Activated CD4-positive, alpha-beta T cell treated with anti-CD3 and anti-CD28 coated beads, Interleukin-2, amount 10 ng/mL, durations not matched to agents 7 days and 5 days (primary cell): ENCODE results near the gene IBA57. TPM values are rescaled to one million over a fixed set of nuclear protein-coding genes. Genes with fewer than 3 reads are reported as not detected.
"Not testable (repeated sequence)": the region's sequence is repeated elsewhere in the genome, so short reads cannot be mapped to it uniquely, and the experiment has no call there.

ENCODE experiments used
- CTCF ChIA-PET: fragments of 350-600 bp; sonication (Branson Sonifier 250); formaldehyde crosslinking; loops from one replicate; lab custom pipeline; 2021; ENCODE audit warnings: antibody characterized with exemption; lab: Charles Lee
- POLR2A ChIA-PET: fragments of 350-600 bp; sonication (Branson Sonifier 250); formaldehyde crosslinking; loops from one replicate; lab custom pipeline; 2021; ENCODE audit warnings: antibody characterized with exemption; lab: Charles Lee
- DNase-seq: peaks from one replicate; pipeline ENCODE4 v3.0.0-alpha.2; 2020
- H3K27ac Mint-ChIP-seq: one replicate; pipeline ENCODE4 v1.8.0; 2021; ENCODE audit warnings: mild to moderate bottlenecking, moderate library complexity, mixed read lengths
- H3K27me3 Mint-ChIP-seq: one replicate; pipeline ENCODE4 v1.8.0; 2021; ENCODE audit warnings: mixed read lengths
- H3K36me3 Mint-ChIP-seq: one replicate; pipeline ENCODE4 v1.8.0; 2021; ENCODE audit warnings: low read depth, mixed read lengths
- H3K4me1 Mint-ChIP-seq: one replicate; pipeline ENCODE4 v1.8.0; 2021; ENCODE audit warnings: mixed read lengths
- H3K4me3 Mint-ChIP-seq: one replicate; pipeline ENCODE4 v1.8.0; 2021; ENCODE audit warnings: mild to moderate bottlenecking, moderate library complexity, mixed read lengths
- H3K9me3 Mint-ChIP-seq: one replicate; pipeline ENCODE4 v1.8.0; 2021; ENCODE audit warnings: mixed read lengths
- total RNA-seq, 2 experiments: library from RNA; stranded (reverse); gene quantifications; one replicate each; pipeline ENCODE4 v1.2.3, GENCODE V29; 2021

IBA57 gene
- total RNA-seq, 2 experiments from 2014 or later, result 6.4 to 8.2 TPM

- Mint-ChIP-seq H3K27me3 (no peaks in the 10 kb centered on the region), H3K4me1 (peaks cover 3% of the 10 kb centered on the region), H3K36me3 (peaks cover 1% of the 10 kb centered on the region), H3K27ac (no peak overlapping the region), H3K4me3 (no peak overlapping the region), H3K9me3 (no peaks in the 10 kb centered on the region)
- CTCF ChIA-PET, result no interaction called here
- POLR2A ChIA-PET, result interaction anchor here (0.6 kb wide), 1 partner anchor 7 kb away, joined by 3 read pairs; the partner anchor contains the start of gene IBA57
- no peak for DNase-seq
Observed at GRCh38 chr1:228172591-228173527, 7.3 kb downstream of the IBA57 start.

GRCh38 chr1:228173528-228174481, 8.2 kb downstream of the IBA57 start:
- H3K27me3 Mint-ChIP-seq, H3K36me3 Mint-ChIP-seq, H3K4me1 Mint-ChIP-seq, H3K4me3 Mint-ChIP-seq, H3K9me3 Mint-ChIP-seq: not testable (repeated sequence)
- peak overlapping the region; percentile 19 for H3K27ac Mint-ChIP-seq
- DNase-seq, result peak; percentile 46
- POLR2A ChIA-PET, result interaction anchor here (0.6 kb wide), 1 partner anchor 8 kb away, joined by 3 read pairs; the partner anchor contains the start of gene IBA57
- CTCF ChIA-PET, result interaction anchor here (0.6 kb wide), 1 partner anchor 103 kb away, joined by 3 read pairs; no protein-coding TSS in a partner anchor

GRCh38 chr1:228174482-228175315, 9.1 kb downstream of the IBA57 start:
- POLR2A ChIA-PET, result no interaction called here
- Mint-ChIP-seq H3K27ac (no peak overlapping the region), H3K9me3 (no peaks in the 10 kb centered on the region), H3K4me3 (no peak overlapping the region), H3K27me3 (no peaks in the 10 kb centered on the region), H3K4me1 (peaks cover 2% of the 10 kb centered on the region), H3K36me3 (peaks cover 1% of the 10 kb centered on the region)
- DNase-seq, result peak; percentile 52
- CTCF ChIA-PET, result no interaction called here

- CTCF ChIA-PET, result interaction anchor here (3.3 kb wide), 1 partner anchor 9 kb away, joined by 18 read pairs; the partner anchor contains the start of gene IBA57
- Mint-ChIP-seq H3K9me3 (no peaks in the 10 kb centered on the region), H3K4me3 (no peak overlapping the region), H3K27me3 (no peaks in the 10 kb centered on the region), H3K4me1 (peaks cover 2% of the 10 kb centered on the region), H3K36me3 (peaks cover 1% of the 10 kb centered on the region), H3K27ac (no peak overlapping the region)
- POLR2A ChIA-PET, result no interaction called here
- no peak for DNase-seq
Observed at GRCh38 chr1:228175316-228176023, 9.9 kb downstream of the IBA57 start.

- Mint-ChIP-seq H3K27ac (no peak overlapping the region), H3K36me3 (peaks cover 1% of the 10 kb centered on the region), H3K27me3 (no peaks in the 10 kb centered on the region), H3K9me3 (no peaks in the 10 kb centered on the region), H3K4me3 (no peak overlapping the region), H3K4me1 (peaks cover 2% of the 10 kb centered on the region)
- CTCF ChIA-PET, result interaction anchor here (0.7 to 3.3 kb wide), 4 partner anchors 10 to 46 kb away, joined by 3 to 18 read pairs (median 4); partner anchors contain the start of gene IBA57
- no peak for DNase-seq
- POLR2A ChIA-PET, result no interaction called here
Observed at GRCh38 chr1:228176024-228176395, 10.4 kb downstream of the IBA57 start.

- DNase-seq, result no peak
- Mint-ChIP-seq H3K9me3 (no peaks in the 10 kb centered on the region), H3K4me1 (peaks cover 2% of the 10 kb centered on the region), H3K27me3 (no peaks in the 10 kb centered on the region), H3K36me3 (peaks cover 1% of the 10 kb centered on the region), H3K27ac (no peak overlapping the region), H3K4me3 (no peak overlapping the region)
- ChIA-PET POLR2A (no interaction called here), CTCF (interaction anchor here (0.7 to 3.3 kb wide), 4 partner anchors 10 to 46 kb away, joined by 3 to 18 read pairs (median 4); partner anchors contain the start of gene IBA57)
Observed at GRCh38 chr1:228176461-228177182, 11.0 kb downstream of the IBA57 start.

GRCh38 chr1:228177183-228177475, 11.5 kb downstream of the IBA57 start:
- Mint-ChIP-seq H3K27me3 (no peaks in the 10 kb centered on the region), H3K4me3 (no peak overlapping the region), H3K4me1 (peaks cover 2% of the 10 kb centered on the region), H3K9me3 (no peaks in the 10 kb centered on the region), H3K27ac (no peak overlapping the region), H3K36me3 (peaks cover 1% of the 10 kb centered on the region)
- DNase-seq, result no peak
- CTCF ChIA-PET, result interaction anchor here (1.1 to 3.3 kb wide), 3 partner anchors 11 to 47 kb away, joined by 3 to 18 read pairs (median 4); partner anchors contain the start of gene IBA57
- POLR2A ChIA-PET, result no interaction called here

GRCh38 chr1:228177721-228178710, 12.4 kb downstream of the IBA57 start:
- Mint-ChIP-seq H3K27me3 (no peaks in the 10 kb centered on the region), H3K9me3 (no peaks in the 10 kb centered on the region), H3K4me1 (peaks cover 2% of the 10 kb centered on the region), H3K36me3 (peaks cover 1% of the 10 kb centered on the region), H3K27ac (no peak overlapping the region), H3K4me3 (no peak overlapping the region)
- POLR2A ChIA-PET, result interaction anchor here (0.5 kb wide), 1 partner anchor 137 kb away, joined by 10 read pairs; no protein-coding TSS in a partner anchor
- no peak for DNase-seq
- CTCF ChIA-PET, result interaction anchor here (0.6 to 3.3 kb wide), 3 partner anchors 9 to 176 kb away, joined by 3 to 18 read pairs (median 3); partner anchors contain the start of gene IBA57

GRCh38 chr1:228178737-228179684, 13.4 kb downstream of the IBA57 start:
- Mint-ChIP-seq H3K27me3 (no peaks in the 10 kb centered on the region), H3K4me3 (no peak overlapping the region), H3K4me1 (peaks cover 2% of the 10 kb centered on the region), H3K27ac (no peak overlapping the region), H3K9me3 (no peaks in the 10 kb centered on the region), H3K36me3 (peaks cover 1% of the 10 kb centered on the region)
- no peak for DNase-seq
- ChIA-PET CTCF (interaction anchor here (0.6 to 3.3 kb wide), 3 partner anchors 10 to 177 kb away, joined by 3 to 18 read pairs (median 3); partner anchors contain the start of gene IBA57), POLR2A (no interaction called here)
